ENCODE measurements around the gene ELL. TPM values are rescaled to one million over a fixed set of nuclear protein-coding genes. Genes with fewer than 3 reads are reported as not detected.

ELL gene
- total RNA-seq, 1 donor from 2014 or later = 15.5 TPM

GRCh38 chr19:18444513-18444912 is 77.4 kb downstream of the ELL start:
- Mint-ChIP-seq H3K4me1 (ENCODE audit: low read depth) (peaks cover 9% of the 10 kb centered on the region), H3K4me3 (ENCODE audit: low read depth) (no peak overlapping the region), H3K9me3 (ENCODE audit: low read depth) (no peaks in the 10 kb centered on the region), H3K27me3 (no peaks in the 10 kb centered on the region), H3K36me3 (ENCODE audit: insufficient read depth) (peaks cover 3% of the 10 kb centered on the region), H3K27ac (no peak overlapping the region)
- DNase-seq (ENCODE audit: low spot score, unreplicated experiment) = no peak
- no peak for TF ChIP-seq CTCF (IDR thresholded peaks at IDR 0.05; ENCODE audit: unreplicated experiment)

- Mint-ChIP-seq H3K27ac (no peak overlapping the region), H3K9me3 (ENCODE audit: low read depth) (no peaks in the 10 kb centered on the region), H3K27me3 (no peaks in the 10 kb centered on the region), H3K36me3 (ENCODE audit: insufficient read depth) (peaks cover 3% of the 10 kb centered on the region), H3K4me3 (ENCODE audit: low read depth) (no peak overlapping the region), H3K4me1 (ENCODE audit: low read depth) (peaks cover 16% of the 10 kb centered on the region)
- no peak for TF ChIP-seq CTCF (IDR thresholded peaks at IDR 0.05; ENCODE audit: unreplicated experiment)
- DNase-seq (ENCODE audit: low spot score, unreplicated experiment) = no peak
Observed at GRCh38 chr19:18443831-18444230, 78.0 kb downstream of the ELL start.

- H3K4me3 Mint-ChIP-seq (ENCODE audit: low read depth) = no peak overlapping the region
- DNase-seq (ENCODE audit: low spot score, unreplicated experiment) = no peak
- no peaks in the 10 kb centered on the region for H3K9me3 Mint-ChIP-seq (ENCODE audit: low read depth)
- no peak overlapping the region for H3K27ac Mint-ChIP-seq
- no peaks in the 10 kb centered on the region for H3K27me3 Mint-ChIP-seq
- H3K36me3 Mint-ChIP-seq (ENCODE audit: insufficient read depth) = peaks cover 3% of the 10 kb centered on the region
- TF ChIP-seq CTCF (IDR thresholded peaks at IDR 0.05; ENCODE audit: unreplicated experiment) = no peak
- peaks cover 19% of the 10 kb centered on the region for H3K4me1 Mint-ChIP-seq (ENCODE audit: low read depth)
Observed at GRCh38 chr19:18443406-18443805, 78.5 kb downstream of the ELL start.

DNA sequence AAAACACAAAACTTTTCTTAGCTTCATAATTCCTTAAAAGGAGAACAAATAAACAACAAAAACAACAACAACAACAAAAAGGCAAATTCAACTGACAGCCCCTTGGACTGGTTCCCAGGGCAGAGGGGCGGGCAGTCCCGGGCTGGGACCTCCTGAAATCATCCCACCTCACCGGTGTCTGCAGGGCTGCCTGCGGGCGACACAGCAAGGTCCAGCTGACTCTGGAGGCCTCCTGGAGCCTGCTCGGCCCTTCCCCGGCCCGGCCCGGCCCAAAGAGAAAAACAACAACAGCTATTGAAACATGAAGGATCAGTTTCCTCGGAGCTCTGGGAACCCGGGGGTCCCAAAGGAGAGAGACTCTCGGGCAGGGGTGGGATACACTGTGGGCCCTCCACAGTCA is 78.9 kb downstream of the ELL start:
- no peaks in the 10 kb centered on the region for H3K9me3 Mint-ChIP-seq (ENCODE audit: low read depth)
- peaks cover 19% of the 10 kb centered on the region for H3K4me1 Mint-ChIP-seq (ENCODE audit: low read depth)
- TF ChIP-seq CTCF (IDR thresholded peaks at IDR 0.05; ENCODE audit: unreplicated experiment) = no peak
- no peak for DNase-seq (ENCODE audit: low spot score, unreplicated experiment)
- no peaks in the 10 kb centered on the region for H3K27me3 Mint-ChIP-seq
- no peak overlapping the region for H3K27ac Mint-ChIP-seq
- H3K4me3 Mint-ChIP-seq (ENCODE audit: low read depth) = no peak overlapping the region
- peaks cover 3% of the 10 kb centered on the region for H3K36me3 Mint-ChIP-seq (ENCODE audit: insufficient read depth)

GRCh38 chr19:18441804-18442788 is 79.8 kb downstream of the ELL start:
- H3K4me3 Mint-ChIP-seq (ENCODE audit: low read depth) = no peak overlapping the region
- no peaks in the 10 kb centered on the region for H3K9me3 Mint-ChIP-seq (ENCODE audit: low read depth)
- no peak for TF ChIP-seq CTCF (IDR thresholded peaks at IDR 0.05; ENCODE audit: unreplicated experiment)
- peaks cover 3% of the 10 kb centered on the region for H3K36me3 Mint-ChIP-seq (ENCODE audit: insufficient read depth)
- H3K27me3 Mint-ChIP-seq = no peaks in the 10 kb centered on the region
- no peak for DNase-seq (ENCODE audit: low spot score, unreplicated experiment)
- no peak overlapping the region for H3K27ac Mint-ChIP-seq
- peaks cover 19% of the 10 kb centered on the region for H3K4me1 Mint-ChIP-seq (ENCODE audit: low read depth)
